K562 (cell line): ENCODE data around the gene PIEZO2. TPM values are rescaled to one million over a fixed set of nuclear protein-coding genes. Genes with fewer than 3 reads are reported as not detected.

Experiments used
- ATAC-seq: fragments of 200-7000 bp; cut with Tn5 transposase; 3 replicates; pipeline ENCODE4 v1.9.1; 2020; ENCODE audit warnings: moderate library complexity
- BruUV-seq: library from RNA; stranded (reverse); fragments of 400-500 nt; replicated peaks from 2 replicates; lab custom pipeline; 2021; lab: Mats Ljungman, UMichigan
- CTCF ChIA-PET: fragments of 300-600 bp; formaldehyde crosslinking; extraction: SDS; loops from one replicate; lab custom pipeline; 2021; ENCODE audit warnings: low intra/inter-chr PET ratio; lab: Yijun Ruan, JAX
- POLR2A ChIA-PET: fragments of 300-600, 350-650 bp; sonication (Branson Sonifier 250); formaldehyde crosslinking; extraction: SDS; loops from one replicate; lab custom pipeline; 2021; ENCODE audit warnings: antibody characterized with exemption, inconsistent platforms; lab: Yijun Ruan, JAX
- DNase-seq, 4 experiments: peaks; one replicate each; pipeline versions ENCODE4 v3.0.0 to v3.0.0-alpha.2; 2011 to 2018; ENCODE audit warnings: low spot score in 3 of 4, mixed read lengths in 3 of 4; ENCODE audit errors: extremely low read depth in 1 of 4
- FAIRE-seq: peaks from 2 replicates; lab custom pipeline; 2011; peaks lifted over from hg19 to GRCh38; lab: Jason Lieb, UNC
- H2AFZ ChIP-seq: 2 replicates; pipeline ENCODE4 v1.6.0; 2011; ENCODE audit warnings: low read depth, low read length, control low read depth, inconsistent platforms
- H3K27ac ChIP-seq: fragments of 200-600 bp; 3 replicates; pipeline ENCODE4 v1.8.0; 2011; ENCODE audit warnings: low read depth, mild to moderate bottlenecking, control low read depth, inconsistent platforms, low read length, moderate library complexity, mixed read lengths; ENCODE audit errors: extremely low read depth
- H3K27me3 ChIP-seq, 2 experiments: fragments of 300-600 bp in 1 of 2; 2 replicates in 1 of 2; 3 replicates in 1 of 2; pipeline versions ENCODE4 v1.6.0 to v1.8.0; 2011; ENCODE audit warnings: inconsistent platforms in 2 of 2, low read length in 2 of 2, mild to moderate bottlenecking in 1 of 2, mixed read lengths in 1 of 2, moderate library complexity in 1 of 2; ENCODE audit not compliant: control insufficient read depth in 2 of 2, insufficient read depth in 2 of 2
- H3K36me3 ChIP-seq: fragments of 300-600 bp; 3 replicates; pipeline ENCODE4 v1.8.0; 2011; ENCODE audit warnings: mild to moderate bottlenecking, low read length, inconsistent platforms; ENCODE audit not compliant: control insufficient read depth, insufficient read depth
- H3K4me1 ChIP-seq, 2 experiments: fragments of 200-600 bp in 1 of 2; replicated peaks in 1 of 2; 2 replicates in 1 of 2; 3 replicates in 1 of 2; pipeline versions ENCODE4 v1.5.1 to v1.8.0; 2011; ENCODE audit warnings: inconsistent platforms in 2 of 2, low read length in 2 of 2, mild to moderate bottlenecking in 1 of 2, mixed read lengths in 1 of 2, moderate library complexity in 1 of 2; ENCODE audit not compliant: control insufficient read depth in 2 of 2, insufficient read depth in 2 of 2
- H3K4me2 ChIP-seq: 2 replicates; pipeline ENCODE4 v1.6.1; 2011; ENCODE audit warnings: low read length, control low read depth, inconsistent platforms, mixed read lengths; ENCODE audit not compliant: insufficient read depth
- H3K4me3 ChIP-seq: fragments of 200-600 bp; sonication (generic), shearing (Covaris generic); 2 replicates; pipeline ENCODE4 v1.5.1; 2016; ENCODE audit warnings: control low read depth, inconsistent platforms
- H3K79me2 ChIP-seq: fragments of 200-600 bp; 3 replicates; pipeline ENCODE4 v1.8.0; 2011; ENCODE audit warnings: low read length, inconsistent platforms; ENCODE audit not compliant: control insufficient read depth, insufficient read depth
- H3K9ac ChIP-seq, 2 experiments: 2 replicates each; pipeline versions ENCODE4 v1.6.0 to v1.6.1; 2011; ENCODE audit warnings: low read depth in 2 of 2, low read length in 2 of 2, control low read depth in 1 of 2, inconsistent platforms in 1 of 2, mild to moderate bottlenecking in 1 of 2, mixed read lengths in 1 of 2; ENCODE audit not compliant: insufficient read depth in 1 of 2
- H3K9me1 ChIP-seq: one replicate; pipeline ENCODE4 v1.6.0; 2011; ENCODE audit warnings: inconsistent platforms, mild to moderate bottlenecking, low read length, moderate library complexity; ENCODE audit not compliant: control insufficient read depth, insufficient read depth
- H3K9me3 ChIP-seq: replicated peaks from 2 replicates; pipeline ENCODE4 v1.5.1; 2011; ENCODE audit warnings: low read depth, low read length, inconsistent platforms; ENCODE audit not compliant: control insufficient read depth, insufficient read depth
- H4K20me1 ChIP-seq: replicated peaks from 2 replicates; pipeline ENCODE4 v1.6.1; 2011; ENCODE audit warnings: low read length, inconsistent platforms, mixed read lengths; ENCODE audit not compliant: control insufficient read depth, insufficient read depth
- CHD1 ChIP-seq: fragments of 200-600 bp; sonication (generic); IDR thresholded peaks from one replicate; pipeline ENCODE4 v1.6.1; 2012; ENCODE audit warnings: mild to moderate bottlenecking, moderate library complexity, low read length, inconsistent platforms
- HMG20B ChIP-seq: fragments of 250-450 bp; sonication (Bioruptor Pico); IDR thresholded peaks from 2 replicates; pipeline ENCODE4 v1.5.0; 2021; ENCODE audit warnings: mild to moderate bottlenecking
- MCM5 ChIP-seq: fragments of 450-650 bp; IDR thresholded peaks from 2 replicates; pipeline ENCODE4 v1.6.1; 2016; ENCODE audit warnings: low read depth
- MXI1 ChIP-seq: IDR thresholded peaks from 2 replicates; pipeline ENCODE4 v1.6.1; 2011; ENCODE audit warnings: low read depth, mild to moderate bottlenecking, improper control_type of control experiment, low read length
- WGBS: fragments of 100-300 bp; shearing (Covaris generic); methylation state at CpG from one replicate; pipeline ENCODE4 v1.1.6; 2016; ENCODE audit warnings: low coverage, mixed read lengths; ENCODE audit not compliant: insufficient coverage; ENCODE audit errors: missing lambda C conversion rate; 5-methylcytosine and 5-hydroxymethylcytosine counted together
- in situ Hi-C: fragments of 300-500 bp; cut with MboI; formaldehyde crosslinking; loops from 4 replicates; pipeline ENCODE4 v1.15.0; 2018; ENCODE audit warnings: inconsistent platforms, mixed read lengths
- intact Hi-C: fragments of 100-400 bp; cut with micrococcal nuclease; formaldehyde crosslinking; loops from 2 replicates; pipeline ENCODE4 v1.14.2; 2022
- polyA plus RNA-seq, 8 experiments: library from polyadenylated mRNA; depleted of rRNA in 4 of 8; stranded (reverse) in 5 of 8; unstranded in 3 of 8; fragments of >200 nt; fragmentation: Nextera tagmentation in 2 of 8; fragmentation: Illumina TruSeq in 1 of 8; extraction: Ambion mirVana in 2 of 8; extraction: Trizol in 1 of 8; gene quantifications; 2 replicates each; pipeline versions ENCODE4 v1.2.1 to v1.2.3, GENCODE V29; 2011 to 2014; ENCODE audit warnings: inconsistent platforms in 1 of 8, missing spikeins in 1 of 8
- total RNA-seq, 7 experiments: library from RNA; depleted of rRNA in 6 of 7; stranded (reverse); fragments of >200 nt in 6 of 7; fragmentation: Illumina TruSeq in 2 of 7; extraction: Trizol in 2 of 7; gene quantifications; 2 replicates each; pipeline versions ENCODE4 v1.2.1 to v1.2.3, GENCODE V29; 2011 to 2021; ENCODE audit warnings: low replicate concordance in 1 of 7
- TF ChIP-seq, protein P1 (sequence below): fragments of 150-350 bp; conservative IDR thresholded peaks from 2 replicates; pipeline ENCODE4 v1.6.1; 2014; ENCODE audit warnings: low read length
- TF ChIP-seq, protein P2 (sequence below): IDR thresholded peaks from 2 replicates; pipeline ENCODE4 v1.6.1; 2016; ENCODE audit warnings: missing genetic modification characterization, missing compliant biosample characterization

PIEZO2 gene
- total and polyA plus RNA-seq, 9 of the 15 experiments (the other 6 are each of a cell fraction or from before 2014, with no cell fraction given) = 0.54 to 4.1 (median 2.0) TPM

DNA sequence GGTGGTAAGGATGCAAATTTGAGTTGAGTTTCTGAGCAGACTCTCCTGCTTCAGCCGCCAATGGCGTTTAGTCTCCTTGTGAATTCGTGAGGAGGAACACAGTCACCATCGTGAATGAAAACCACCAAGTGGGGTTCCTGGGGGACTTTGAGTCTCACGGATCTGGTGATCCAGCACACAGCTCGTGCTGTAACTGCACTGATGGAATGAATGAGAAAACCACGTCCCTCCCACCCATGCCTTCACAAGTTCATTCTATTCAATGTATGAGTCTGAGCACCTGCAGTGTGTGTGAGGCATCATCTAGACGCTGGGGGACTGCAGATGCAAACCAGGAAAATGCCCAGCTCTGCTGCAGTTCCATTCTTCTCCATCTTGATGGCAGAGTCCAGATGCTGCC is 127.9 kb downstream of the PIEZO2 start:
- BruUV-seq = no TSS peak
- no peak overlapping the region for H3K4me2 ChIP-seq
- ChIA-PET CTCF (no interaction called here), POLR2A (interaction anchor here (0.8 kb wide), 1 partner anchor 48 kb away, joined by 3 read pairs; no protein-coding TSS in a partner anchor)
- intact Hi-C loops = no loop called here
- peaks cover 0 to 13% of the 10 kb centered on the region in 2 experiments; a peak in 2 of 5 replicates for H3K27me3 ChIP-seq
- H3K9ac ChIP-seq = no peak overlapping the region
- no peaks in the 10 kb centered on the region for H3K4me1 ChIP-seq
- no peaks in the 10 kb centered on the region; the same call in 1 of the 2 replicates for H4K20me1 ChIP-seq
- no peak overlapping the region for H3K4me3 ChIP-seq
- in situ Hi-C loops = no loop called here
- H2AFZ ChIP-seq = no peak overlapping the region
- no peaks in the 10 kb centered on the region for H3K9me1 ChIP-seq
- TF ChIP-seq, protein P1, sequence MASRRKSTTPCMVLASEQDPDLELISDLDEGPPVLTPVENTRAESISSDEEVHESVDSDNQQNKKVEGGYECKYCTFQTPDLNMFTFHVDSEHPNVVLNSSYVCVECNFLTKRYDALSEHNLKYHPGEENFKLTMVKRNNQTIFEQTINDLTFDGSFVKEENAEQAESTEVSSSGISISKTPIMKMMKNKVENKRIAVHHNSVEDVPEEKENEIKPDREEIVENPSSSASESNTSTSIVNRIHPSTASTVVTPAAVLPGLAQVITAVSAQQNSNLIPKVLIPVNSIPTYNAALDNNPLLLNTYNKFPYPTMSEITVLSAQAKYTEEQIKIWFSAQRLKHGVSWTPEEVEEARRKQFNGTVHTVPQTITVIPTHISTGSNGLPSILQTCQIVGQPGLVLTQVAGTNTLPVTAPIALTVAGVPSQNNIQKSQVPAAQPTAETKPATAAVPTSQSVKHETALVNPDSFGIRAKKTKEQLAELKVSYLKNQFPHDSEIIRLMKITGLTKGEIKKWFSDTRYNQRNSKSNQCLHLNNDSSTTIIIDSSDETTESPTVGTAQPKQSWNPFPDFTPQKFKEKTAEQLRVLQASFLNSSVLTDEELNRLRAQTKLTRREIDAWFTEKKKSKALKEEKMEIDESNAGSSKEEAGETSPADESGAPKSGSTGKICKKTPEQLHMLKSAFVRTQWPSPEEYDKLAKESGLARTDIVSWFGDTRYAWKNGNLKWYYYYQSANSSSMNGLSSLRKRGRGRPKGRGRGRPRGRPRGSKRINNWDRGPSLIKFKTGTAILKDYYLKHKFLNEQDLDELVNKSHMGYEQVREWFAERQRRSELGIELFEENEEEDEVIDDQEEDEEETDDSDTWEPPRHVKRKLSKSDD = no peak
- TF ChIP-seq CHD1 (no peak), HMG20B (CRISPR knock-in tag) (no peak), MCM5 (no peak), MXI1 (no peak)
- TF ChIP-seq, protein P2, sequence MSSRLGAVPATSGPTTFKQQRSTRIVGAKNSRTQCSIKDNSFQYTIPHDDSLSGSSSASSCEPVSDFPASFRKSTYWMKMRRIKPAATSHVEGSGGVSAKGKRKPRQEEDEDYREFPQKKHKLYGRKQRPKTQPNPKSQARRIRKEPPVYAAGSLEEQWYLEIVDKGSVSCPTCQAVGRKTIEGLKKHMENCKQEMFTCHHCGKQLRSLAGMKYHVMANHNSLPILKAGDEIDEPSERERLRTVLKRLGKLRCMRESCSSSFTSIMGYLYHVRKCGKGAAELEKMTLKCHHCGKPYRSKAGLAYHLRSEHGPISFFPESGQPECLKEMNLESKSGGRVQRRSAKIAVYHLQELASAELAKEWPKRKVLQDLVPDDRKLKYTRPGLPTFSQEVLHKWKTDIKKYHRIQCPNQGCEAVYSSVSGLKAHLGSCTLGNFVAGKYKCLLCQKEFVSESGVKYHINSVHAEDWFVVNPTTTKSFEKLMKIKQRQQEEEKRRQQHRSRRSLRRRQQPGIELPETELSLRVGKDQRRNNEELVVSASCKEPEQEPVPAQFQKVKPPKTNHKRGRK = no peak
- WGBS = under 1% methylated on average over 8 of the region's 8 CpGs
- no peak overlapping the region for H3K27ac ChIP-seq
- H3K79me2 ChIP-seq = no peaks in the 10 kb centered on the region
- no peaks in the 10 kb centered on the region for H3K36me3 ChIP-seq
- no peaks in the 10 kb centered on the region for H3K9me3 ChIP-seq
- DNase-seq = no peak
- FAIRE-seq = no peak
- ATAC-seq = no peak
